Measurements from ENCODE around the gene SNX19. TPM values are rescaled to one million over a fixed set of nuclear protein-coding genes. Genes with fewer than 3 reads are reported as not detected.

SNX19 gene
- total and polyA plus RNA-seq, 5 donors from 2014 or later, result 22.5 to 63.5 (median 28.9) TPM

DNA sequence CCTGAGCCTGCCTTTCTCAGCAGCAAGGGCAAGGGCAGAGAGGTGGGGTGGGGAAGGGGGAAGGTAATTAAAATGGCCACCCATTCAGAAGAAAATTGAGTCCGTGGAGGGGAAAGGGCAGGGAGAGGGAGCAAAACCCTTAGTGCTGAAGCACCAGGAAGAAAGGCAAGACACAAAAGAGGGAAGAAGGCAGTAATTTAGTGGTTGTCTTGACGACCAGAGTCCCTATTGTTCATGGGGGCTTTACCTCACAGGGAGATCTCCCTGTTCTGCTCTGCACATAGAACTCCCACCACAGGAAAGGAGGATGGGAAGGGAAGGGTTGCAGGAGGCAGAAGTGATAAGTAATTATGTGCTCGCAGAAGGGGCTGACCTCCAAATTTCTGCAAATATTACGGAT lies 23.4 kb downstream of the SNX19 start:
- DNase-seq (no peak), ATAC-seq (ENCODE audit: low read depth in 2 of 2) (no peak)
- H3K27ac Mint-ChIP-seq, result peak overlapping the region in 1 of 3 donors; percentile 85
- H3K27ac ChIP-seq (ENCODE audit: insufficient read depth, low read length, poor library complexity, severe bottlenecking), result no peak overlapping the region
- peaks cover 46% of the 10 kb centered on the region for H3K36me3 Mint-ChIP-seq
- no peaks in the 10 kb centered on the region for H3K27me3 ChIP-seq (ENCODE audit: control insufficient read depth, insufficient read depth, low read length)
- no peaks in the 10 kb centered on the region for H3K27me3 Mint-ChIP-seq
- H3K9me3 ChIP-seq (ENCODE audit: control insufficient read depth in 2 of 2, low read length in 2 of 2), result no peaks in the 10 kb centered on the region
- H3K4me1 Mint-ChIP-seq, result peaks cover under 1 to 14% (median 6%) of the 10 kb centered on the region in 4 donors
- no peaks in the 10 kb centered on the region for H3K4me1 ChIP-seq (ENCODE audit: control insufficient read depth, insufficient read depth, low read length, poor library complexity, severe bottlenecking)
- H3K36me3 ChIP-seq (ENCODE audit: control insufficient read depth, insufficient read depth, low read length), result peaks cover 75% of the 10 kb centered on the region
- H3K4me3 Mint-ChIP-seq, result no peak overlapping the region
- H3K9me3 Mint-ChIP-seq, result no peaks in the 10 kb centered on the region
- H3K4me3 ChIP-seq (ENCODE audit: low read depth, low read length), result no peak overlapping the region

DNA sequence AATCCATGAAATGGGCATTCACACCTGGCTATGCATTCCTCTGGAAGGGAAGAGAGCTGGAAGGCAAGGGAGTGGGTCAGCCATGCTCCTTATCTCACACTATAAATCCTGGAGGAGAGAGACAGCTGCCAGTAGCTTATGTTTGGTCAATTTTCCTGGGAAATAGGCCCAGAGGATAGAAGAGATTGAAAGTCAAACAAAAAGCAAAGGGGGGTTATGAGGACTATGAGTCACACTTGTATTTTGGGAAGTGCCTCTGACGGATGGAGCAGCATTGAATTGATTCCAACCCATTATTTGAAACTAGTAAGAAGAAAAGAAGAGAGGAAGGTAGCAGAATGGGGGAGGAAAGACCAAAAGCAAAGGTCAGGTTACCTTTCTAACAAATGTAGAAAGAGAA lies 25.0 kb downstream of the SNX19 start:
- H3K4me1 Mint-ChIP-seq, result peaks cover 4 to 14% (median 7%) of the 10 kb centered on the region in 4 donors
- H3K9me3 ChIP-seq (ENCODE audit: control insufficient read depth in 2 of 2, low read length in 2 of 2), result no peaks in the 10 kb centered on the region
- no peak overlapping the region for H3K27ac ChIP-seq (ENCODE audit: insufficient read depth, low read length, poor library complexity, severe bottlenecking)
- H3K4me3 Mint-ChIP-seq, result no peak overlapping the region
- no peaks in the 10 kb centered on the region for H3K9me3 Mint-ChIP-seq
- no peaks in the 10 kb centered on the region for H3K4me1 ChIP-seq (ENCODE audit: control insufficient read depth, insufficient read depth, low read length, poor library complexity, severe bottlenecking)
- peaks cover 76% of the 10 kb centered on the region for H3K36me3 ChIP-seq (ENCODE audit: control insufficient read depth, insufficient read depth, low read length)
- H3K27ac Mint-ChIP-seq, result no peak overlapping the region
- DNase-seq (no peak), ATAC-seq (ENCODE audit: low read depth in 2 of 2) (no peak)
- no peaks in the 10 kb centered on the region for H3K27me3 ChIP-seq (ENCODE audit: control insufficient read depth, insufficient read depth, low read length)
- no peak overlapping the region for H3K4me3 ChIP-seq (ENCODE audit: low read depth, low read length)
- H3K27me3 Mint-ChIP-seq, result no peaks in the 10 kb centered on the region
- peaks cover 43% of the 10 kb centered on the region for H3K36me3 Mint-ChIP-seq

DNA sequence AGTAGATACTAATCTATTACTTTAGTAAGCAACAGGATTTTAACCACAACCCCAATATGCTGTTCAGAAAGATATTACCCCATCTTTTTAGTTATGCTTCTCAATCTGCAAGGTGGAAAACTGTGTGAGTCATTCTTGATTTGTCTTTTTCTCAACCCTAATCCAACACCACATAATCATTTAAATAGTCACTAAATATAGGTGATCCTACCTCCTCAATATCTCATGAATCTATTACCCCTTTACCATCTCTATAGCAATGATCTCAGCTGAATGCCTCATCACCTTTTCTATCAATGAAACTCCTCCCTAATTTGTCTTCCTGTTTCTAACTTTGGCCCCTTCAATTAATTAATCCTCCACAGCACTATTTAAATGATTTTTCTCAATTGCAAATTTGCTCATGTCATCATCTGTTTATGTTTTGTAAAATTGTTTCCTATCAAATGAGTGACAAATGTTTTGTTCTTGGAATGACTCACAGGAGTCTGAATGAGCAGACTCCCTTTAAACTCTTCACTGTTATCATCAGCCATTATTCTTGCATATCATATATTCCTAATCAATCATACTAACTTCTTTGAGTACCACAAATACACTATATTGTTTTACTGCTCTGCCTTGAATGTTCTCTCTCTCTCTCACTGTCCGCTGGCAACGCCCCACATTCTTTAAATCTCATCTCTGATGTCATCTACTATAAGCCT lies 26.1 kb downstream of the SNX19 start:
- no peaks in the 10 kb centered on the region for H3K27me3 ChIP-seq (ENCODE audit: control insufficient read depth, insufficient read depth, low read length)
- no peaks in the 10 kb centered on the region for H3K27me3 Mint-ChIP-seq
- H3K9me3 Mint-ChIP-seq, result no peaks in the 10 kb centered on the region
- DNase-seq, result peak in 1 of 3 donors; percentile 5
- H3K9me3 ChIP-seq (ENCODE audit: control insufficient read depth in 2 of 2, low read length in 2 of 2), result no peaks in the 10 kb centered on the region
- H3K4me3 ChIP-seq (ENCODE audit: low read depth, low read length), result no peak overlapping the region
- peaks cover 69% of the 10 kb centered on the region for H3K36me3 ChIP-seq (ENCODE audit: control insufficient read depth, insufficient read depth, low read length)
- no peak overlapping the region for H3K27ac Mint-ChIP-seq
- no peak for ATAC-seq (ENCODE audit: low read depth in 2 of 2)
- H3K4me1 Mint-ChIP-seq, result peaks cover 8 to 14% (median 13%) of the 10 kb centered on the region in 4 donors
- H3K4me3 Mint-ChIP-seq, result no peak overlapping the region
- no peaks in the 10 kb centered on the region for H3K4me1 ChIP-seq (ENCODE audit: control insufficient read depth, insufficient read depth, low read length, poor library complexity, severe bottlenecking)
- peaks cover 39% of the 10 kb centered on the region for H3K36me3 Mint-ChIP-seq
- H3K27ac ChIP-seq (ENCODE audit: insufficient read depth, low read length, poor library complexity, severe bottlenecking), result no peak overlapping the region

DNA sequence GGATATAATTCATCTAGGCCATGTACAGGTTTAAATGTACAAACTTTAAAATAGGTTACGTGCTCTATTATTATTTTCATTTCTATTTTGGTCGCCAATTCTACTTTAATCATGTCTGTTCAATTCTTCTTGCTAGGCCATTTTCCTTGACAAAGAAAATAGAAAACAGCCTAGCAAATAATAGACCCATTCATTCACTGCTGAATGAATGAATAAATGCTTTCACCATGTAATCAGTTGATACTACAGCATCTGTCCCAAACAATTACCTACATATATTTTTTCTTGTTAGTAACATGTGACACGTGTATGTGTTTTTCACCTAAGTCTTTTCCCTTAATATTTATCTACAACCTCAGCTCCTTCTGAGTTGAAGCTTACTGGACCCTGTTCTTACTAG lies 27.5 kb downstream of the SNX19 start:
- Histone ChIP-seq H3K9me3 (ENCODE audit: control insufficient read depth in 2 of 2, low read length in 2 of 2) (no peaks in the 10 kb centered on the region), H3K4me3 (ENCODE audit: low read depth, low read length) (no peak overlapping the region), H3K27me3 (ENCODE audit: control insufficient read depth, insufficient read depth, low read length) (no peaks in the 10 kb centered on the region), H3K27ac (ENCODE audit: insufficient read depth, low read length, poor library complexity, severe bottlenecking) (no peak overlapping the region), H3K36me3 (ENCODE audit: control insufficient read depth, insufficient read depth, low read length) (peaks cover 71% of the 10 kb centered on the region), H3K4me1 (ENCODE audit: control insufficient read depth, insufficient read depth, low read length, poor library complexity, severe bottlenecking) (no peaks in the 10 kb centered on the region)
- ATAC-seq (ENCODE audit: low read depth in 2 of 2) (no peak), DNase-seq (no peak)
- H3K27me3 Mint-ChIP-seq, result no peaks in the 10 kb centered on the region
- H3K36me3 Mint-ChIP-seq, result peaks cover 37% of the 10 kb centered on the region
- H3K9me3 Mint-ChIP-seq, result no peaks in the 10 kb centered on the region
- no peak overlapping the region for H3K4me3 Mint-ChIP-seq
- no peak overlapping the region for H3K27ac Mint-ChIP-seq
- peaks cover 0 to 14% (median 9%) of the 10 kb centered on the region in 4 donors for H3K4me1 Mint-ChIP-seq

DNA sequence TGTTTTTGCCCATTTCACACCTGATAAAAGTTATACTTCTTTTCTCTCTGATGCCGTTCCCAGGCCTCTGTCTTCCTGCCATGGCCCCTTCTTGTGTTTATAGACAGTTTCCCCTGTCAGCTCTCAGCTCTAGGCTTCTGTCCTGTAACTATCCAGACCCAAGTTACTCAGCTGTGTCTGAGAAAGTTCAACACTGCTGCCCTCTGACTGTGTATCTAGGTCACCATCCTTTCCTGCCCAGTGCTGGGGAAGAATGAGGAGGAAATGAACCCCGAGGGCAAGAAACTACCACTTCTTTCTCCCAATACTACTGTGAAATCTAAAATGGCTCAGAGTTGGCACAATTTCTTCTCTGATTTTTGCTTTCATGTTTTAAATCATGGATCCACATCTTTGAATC lies 29.6 kb downstream of the SNX19 start:
- no peak overlapping the region for H3K27ac ChIP-seq (ENCODE audit: insufficient read depth, low read length, poor library complexity, severe bottlenecking)
- no peaks in the 10 kb centered on the region for H3K27me3 ChIP-seq (ENCODE audit: control insufficient read depth, insufficient read depth, low read length)
- Mint-ChIP-seq H3K4me1 (peaks cover 0 to 15% (median 7%) of the 10 kb centered on the region in 4 donors), H3K27me3 (no peaks in the 10 kb centered on the region), H3K27ac (peak overlapping the region in 2 of 3 donors; percentile 39 to 63), H3K4me3 (no peak overlapping the region), H3K36me3 (peaks cover 42% of the 10 kb centered on the region), H3K9me3 (no peaks in the 10 kb centered on the region)
- H3K9me3 ChIP-seq (ENCODE audit: control insufficient read depth in 2 of 2, low read length in 2 of 2), result no peaks in the 10 kb centered on the region
- H3K4me1 ChIP-seq (ENCODE audit: control insufficient read depth, insufficient read depth, low read length, poor library complexity, severe bottlenecking), result no peaks in the 10 kb centered on the region
- DNase-seq (no peak), ATAC-seq (ENCODE audit: low read depth in 2 of 2) (no peak)
- peaks cover 69% of the 10 kb centered on the region for H3K36me3 ChIP-seq (ENCODE audit: control insufficient read depth, insufficient read depth, low read length)
- H3K4me3 ChIP-seq (ENCODE audit: low read depth, low read length), result no peak overlapping the region

DNA sequence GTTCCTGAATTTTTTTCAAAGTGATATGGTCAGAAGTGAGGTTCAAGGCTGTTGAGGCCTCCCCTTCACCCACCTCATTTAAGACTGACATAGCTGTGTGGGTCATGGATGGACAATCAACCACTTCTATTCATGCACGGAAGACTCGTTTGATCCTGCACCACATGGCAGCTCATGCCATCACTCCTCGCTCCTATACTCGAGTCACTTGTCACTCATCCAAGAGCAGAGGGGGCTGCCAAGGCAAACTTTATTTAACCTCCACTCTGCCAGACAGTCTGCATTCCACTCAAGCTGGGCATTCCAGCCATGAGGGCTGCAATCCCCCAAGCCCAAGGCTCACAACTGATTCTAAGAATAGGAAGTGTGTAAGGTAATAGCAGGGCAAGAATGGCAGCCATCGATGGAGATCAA lies 34.1 kb downstream of the SNX19 start:
- H3K36me3 ChIP-seq (ENCODE audit: control insufficient read depth, insufficient read depth, low read length), result peaks cover 85% of the 10 kb centered on the region
- H3K9me3 Mint-ChIP-seq, result peaks cover 0 to 1% (median 0%) of the 10 kb centered on the region in 7 donors
- peak overlapping the region in 1 of 3 donors; percentile 47 for H3K27ac Mint-ChIP-seq
- no peaks in the 10 kb centered on the region for H3K27me3 ChIP-seq (ENCODE audit: control insufficient read depth, insufficient read depth, low read length)
- peaks cover 0 to 15% (median 3%) of the 10 kb centered on the region in 4 donors for H3K4me1 Mint-ChIP-seq
- H3K9me3 ChIP-seq (ENCODE audit: control insufficient read depth in 2 of 2, low read length in 2 of 2), result no peaks in the 10 kb centered on the region
- H3K4me3 ChIP-seq (ENCODE audit: low read depth, low read length), result no peak overlapping the region
- no peak overlapping the region for H3K27ac ChIP-seq (ENCODE audit: insufficient read depth, low read length, poor library complexity, severe bottlenecking)
- peaks cover 76% of the 10 kb centered on the region for H3K36me3 Mint-ChIP-seq
- no peak for ATAC-seq (ENCODE audit: low read depth in 2 of 2)
- no peaks in the 10 kb centered on the region for H3K4me1 ChIP-seq (ENCODE audit: control insufficient read depth, insufficient read depth, low read length, poor library complexity, severe bottlenecking)
- DNase-seq, result no peak
- H3K4me3 Mint-ChIP-seq, result no peak overlapping the region
- no peaks in the 10 kb centered on the region for H3K27me3 Mint-ChIP-seq

DNA sequence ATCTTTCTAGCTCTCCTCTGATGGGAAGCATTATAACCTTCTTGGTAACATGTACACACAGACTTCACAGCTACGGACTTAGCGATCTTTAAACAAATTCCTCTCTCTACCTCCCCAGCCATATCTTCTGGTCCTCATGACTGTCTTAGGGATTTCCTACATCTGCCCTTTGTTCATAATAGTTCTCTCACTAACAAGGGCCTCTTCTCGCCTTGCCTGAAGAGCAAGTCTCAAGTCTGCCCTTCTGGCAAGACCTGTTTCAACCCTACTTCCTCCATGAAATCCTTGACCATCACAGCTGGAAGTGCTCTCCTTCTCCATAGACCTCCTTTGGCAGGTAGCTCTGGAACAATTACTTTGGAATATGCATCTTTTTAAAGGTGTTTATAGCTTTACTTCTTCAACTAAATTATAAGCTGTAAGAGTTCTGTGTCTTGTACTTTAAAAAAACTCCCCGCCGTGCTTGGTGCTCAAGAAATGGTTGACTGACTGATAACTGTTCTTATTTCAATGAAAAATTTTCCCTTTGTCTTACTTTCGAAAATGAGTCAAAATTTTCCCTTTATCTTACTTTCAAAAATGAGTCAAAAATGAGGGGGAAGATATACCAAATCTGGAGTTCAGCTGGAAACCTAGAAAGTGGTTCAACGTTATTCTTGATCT lies 34.7 kb downstream of the SNX19 start:
- no peaks in the 10 kb centered on the region for H3K27me3 ChIP-seq (ENCODE audit: control insufficient read depth, insufficient read depth, low read length)
- no peaks in the 10 kb centered on the region for H3K4me1 ChIP-seq (ENCODE audit: control insufficient read depth, insufficient read depth, low read length, poor library complexity, severe bottlenecking)
- no peak for ATAC-seq (ENCODE audit: low read depth in 2 of 2)
- DNase-seq, result no peak
- no peaks in the 10 kb centered on the region for H3K27me3 Mint-ChIP-seq
- H3K36me3 ChIP-seq (ENCODE audit: control insufficient read depth, insufficient read depth, low read length), result peaks cover 86% of the 10 kb centered on the region
- H3K36me3 Mint-ChIP-seq, result peaks cover 77% of the 10 kb centered on the region
- peaks cover 0 to 1% (median 0%) of the 10 kb centered on the region in 7 donors for H3K9me3 Mint-ChIP-seq
- peak overlapping the region in 1 of 3 donors; percentile 2 for H3K27ac Mint-ChIP-seq
- H3K4me3 Mint-ChIP-seq, result no peak overlapping the region
- H3K4me1 Mint-ChIP-seq, result peaks cover 0 to 15% (median 3%) of the 10 kb centered on the region in 4 donors
- no peaks in the 10 kb centered on the region for H3K9me3 ChIP-seq (ENCODE audit: control insufficient read depth in 2 of 2, low read length in 2 of 2)
- H3K27ac ChIP-seq (ENCODE audit: insufficient read depth, low read length, poor library complexity, severe bottlenecking), result no peak overlapping the region
- H3K4me3 ChIP-seq (ENCODE audit: low read depth, low read length), result no peak overlapping the region

All from CD4-positive, CD25-positive, alpha-beta regulatory T cell (primary cell).